CD4-positive, alpha-beta T cell (primary cell): Measurements from ENCODE around the gene TTLL9. TPM values are rescaled to one million over a fixed set of nuclear protein-coding genes. Genes with fewer than 3 reads are reported as not detected.

ENCODE experiments used
- ATAC-seq: fragments of 200-7000 bp; cut with Tn5 transposase; one replicate; pipeline ENCODE4 v1.10.0; 2022; ENCODE audit warnings: mild to moderate bottlenecking; ENCODE audit not compliant: poor library complexity
- CTCF ChIA-PET: fragments of 350-600 bp; sonication (Branson Sonifier 250); formaldehyde crosslinking; loops from one replicate; lab custom pipeline; 2021; ENCODE audit warnings: antibody characterized with exemption, inconsistent platforms; lab: Charles Lee
- POLR2A ChIA-PET: fragments of 350-600 bp; sonication (Branson Sonifier 250); formaldehyde crosslinking; loops from one replicate; lab custom pipeline; 2021; ENCODE audit warnings: antibody characterized with exemption, inconsistent platforms; lab: Charles Lee
- DNase-seq, 14 experiments: peaks; one replicate each; pipeline ENCODE4 v3.0.0-alpha.2; 2013 to 2020; ENCODE audit warnings: mixed read lengths in 2 of 14
- H3K27ac ChIP-seq, 2 donors: one replicate each; pipeline versions ENCODE4 v1.5.1 to v1.7.0; 2013; ENCODE audit warnings: low read length in 2 of 2, low read depth in 1 of 2, mild to moderate bottlenecking in 1 of 2
- H3K27me3 ChIP-seq, 2 experiments: 1 replicate in 1 of 2; 2 replicates in 1 of 2; pipeline versions ENCODE4 v1.6.1 to v1.7.0; 2013; ENCODE audit warnings: low read length in 2 of 2, control low read depth in 1 of 2, mild to moderate bottlenecking in 1 of 2, moderate library complexity in 1 of 2; ENCODE audit not compliant: insufficient read depth in 2 of 2, control insufficient read depth in 1 of 2
- H3K36me3 ChIP-seq: one replicate; pipeline ENCODE4 v1.6.1; 2013; ENCODE audit warnings: low read length, control low read depth; ENCODE audit not compliant: insufficient read depth
- H3K4me1 ChIP-seq: one replicate; pipeline ENCODE4 v1.6.1; 2013; ENCODE audit warnings: low read length, control low read depth; ENCODE audit not compliant: insufficient read depth
- H3K4me3 ChIP-seq: one replicate; pipeline ENCODE4 v1.5.1; 2013; ENCODE audit warnings: mild to moderate bottlenecking, low read length, moderate library complexity
- H3K9me3 ChIP-seq, 2 experiments: 1 replicate in 1 of 2; 2 replicates in 1 of 2; pipeline versions ENCODE4 v1.6.1 to v1.7.0; 2013; ENCODE audit warnings: low read length in 2 of 2, mild to moderate bottlenecking in 2 of 2, control low read depth in 1 of 2, moderate library complexity in 1 of 2; ENCODE audit not compliant: control insufficient read depth in 1 of 2, insufficient read depth in 1 of 2
- H3K27ac Mint-ChIP-seq: one replicate; pipeline ENCODE4 v1.8.0; 2020; ENCODE audit warnings: mixed read lengths
- H3K27me3 Mint-ChIP-seq: one replicate; pipeline ENCODE4 v1.8.0; 2021; ENCODE audit warnings: mixed read lengths
- H3K36me3 Mint-ChIP-seq: one replicate; pipeline ENCODE4 v1.8.0; 2021; ENCODE audit warnings: low read depth, mixed read lengths
- H3K4me1 Mint-ChIP-seq: one replicate; pipeline ENCODE4 v1.8.0; 2021; ENCODE audit warnings: low read depth, mixed read lengths
- H3K4me3 Mint-ChIP-seq: one replicate; pipeline ENCODE4 v1.8.0; 2020; ENCODE audit warnings: mild to moderate bottlenecking, mixed read lengths
- H3K9me3 Mint-ChIP-seq: one replicate; pipeline ENCODE4 v1.8.0; 2020; ENCODE audit warnings: mixed read lengths
- CTCF ChIP-seq: fragments of 200-600 bp; IDR thresholded peaks from one replicate; pipeline ENCODE4 v1.8.0; 2022; ENCODE audit warnings: antibody characterized with exemption, mild to moderate bottlenecking
- intact Hi-C, 2 experiments: fragments of 100-400 bp; cut with DNase I in 1 of 2; cut with micrococcal nuclease in 1 of 2; formaldehyde crosslinking; loops; one replicate each; pipeline versions ENCODE4 v1.15.1 to v1.9.0; 2023 to 2025; cut with DNase I, micrococcal nuclease
- total RNA-seq, 174 experiments: library from RNA in 2 of 174; stranded (reverse) in 2 of 174; gene quantifications; one replicate each; pipeline ENCODE4 v1.2.3 and lab custom pipeline; 2021 to 2026

The TTLL9 gene
- total RNA-seq, 2 experiments from 2014 or later = not detected

- Histone ChIP-seq H3K36me3 (no peaks in the 10 kb centered on the region), H3K27me3 (peaks cover 16 to 18% of the 10 kb centered on the region in 2 experiments), H3K4me3 (no peak overlapping the region), H3K9me3 (no peaks in the 10 kb centered on the region), H3K4me1 (no peaks in the 10 kb centered on the region), H3K27ac (no peak overlapping the region)
- Mint-ChIP-seq H3K36me3 (no peaks in the 10 kb centered on the region), H3K27ac (no peak overlapping the region), H3K4me3 (no peak overlapping the region), H3K27me3 (peaks cover 70% of the 10 kb centered on the region), H3K4me1 (no peaks in the 10 kb centered on the region), H3K9me3 (no peaks in the 10 kb centered on the region)
- ChIA-PET CTCF (no interaction called here), POLR2A (no interaction called here)
- intact Hi-C loops = no loop called here
- DNase-seq = no peak
- no peak for TF ChIP-seq CTCF
- no peak for ATAC-seq
Measured at GRCh38 chr20:31975874-31976273, 105.4 kb downstream of the TTLL9 start.

GRCh38 chr20:31977080-31977479 is 106.6 kb downstream of the TTLL9 start:
- Histone ChIP-seq H3K4me1 (no peaks in the 10 kb centered on the region), H3K27me3 (peaks cover 7 to 19% of the 10 kb centered on the region in 2 experiments), H3K36me3 (no peaks in the 10 kb centered on the region), H3K27ac (no peak overlapping the region), H3K9me3 (no peaks in the 10 kb centered on the region), H3K4me3 (no peak overlapping the region)
- intact Hi-C loops = no loop called here
- H3K27ac Mint-ChIP-seq = no peak overlapping the region
- ATAC-seq (no peak), DNase-seq (no peak)
- H3K27me3 Mint-ChIP-seq = peaks cover 64% of the 10 kb centered on the region
- CTCF ChIA-PET = no interaction called here
- no peaks in the 10 kb centered on the region for H3K9me3 Mint-ChIP-seq
- no peak overlapping the region for H3K4me3 Mint-ChIP-seq
- POLR2A ChIA-PET = no interaction called here
- no peaks in the 10 kb centered on the region for H3K4me1 Mint-ChIP-seq
- H3K36me3 Mint-ChIP-seq = no peaks in the 10 kb centered on the region
- TF ChIP-seq CTCF = no peak

GRCh38 chr20:31979713-31980426 is 109.4 kb downstream of the TTLL9 start:
- no peaks in the 10 kb centered on the region for H3K9me3 Mint-ChIP-seq
- no peak overlapping the region for H3K27ac ChIP-seq
- no peaks in the 10 kb centered on the region for H3K36me3 ChIP-seq
- CTCF ChIA-PET = no interaction called here
- H3K36me3 Mint-ChIP-seq = no peaks in the 10 kb centered on the region
- peaks cover 47% of the 10 kb centered on the region for H3K27me3 Mint-ChIP-seq
- peaks cover 6 to 12% of the 10 kb centered on the region in 2 experiments for H3K27me3 ChIP-seq
- no peak for DNase-seq
- no peak overlapping the region for H3K27ac Mint-ChIP-seq
- H3K9me3 ChIP-seq = no peaks in the 10 kb centered on the region
- H3K4me3 ChIP-seq = no peak overlapping the region
- no peaks in the 10 kb centered on the region for H3K4me1 Mint-ChIP-seq
- POLR2A ChIA-PET = no interaction called here
- TF ChIP-seq CTCF = no peak
- intact Hi-C loops = no loop called here
- no peaks in the 10 kb centered on the region for H3K4me1 ChIP-seq
- H3K4me3 Mint-ChIP-seq = no peak overlapping the region
- no peak for ATAC-seq
